Measurements from ENCODE around the gene MAGI2.

Gene MAGI2

DNA sequence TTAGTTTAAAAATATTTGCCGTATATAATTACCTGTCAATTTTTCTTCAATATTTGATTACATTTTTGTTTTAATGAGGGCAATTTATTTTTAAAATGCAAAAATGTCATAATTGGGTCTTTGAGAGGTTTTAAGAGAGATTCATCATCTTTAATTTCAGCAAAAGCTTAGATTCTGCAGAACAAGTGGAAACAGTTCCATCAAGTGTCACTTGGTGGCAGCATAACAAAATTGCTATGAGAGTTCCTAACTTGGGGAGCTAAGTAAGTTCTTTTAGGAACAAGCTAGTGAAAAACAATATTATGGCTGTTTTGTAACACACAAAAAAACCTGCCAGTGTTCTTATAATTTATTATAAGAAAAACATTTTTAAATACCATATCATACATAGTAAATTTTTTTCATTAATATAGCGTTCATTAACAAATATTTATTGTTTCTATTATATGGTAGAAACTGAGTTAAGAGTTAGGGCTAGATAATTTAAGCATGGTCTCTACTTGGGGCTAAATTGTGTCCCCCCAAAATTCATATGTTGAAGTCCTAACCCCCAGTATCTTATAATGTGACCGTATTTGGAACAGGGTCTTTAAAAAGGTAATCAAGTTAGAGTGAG lies 155.2 kb downstream of the MAGI2 start:
- DNase-seq: peak; percentile 43

DNA sequence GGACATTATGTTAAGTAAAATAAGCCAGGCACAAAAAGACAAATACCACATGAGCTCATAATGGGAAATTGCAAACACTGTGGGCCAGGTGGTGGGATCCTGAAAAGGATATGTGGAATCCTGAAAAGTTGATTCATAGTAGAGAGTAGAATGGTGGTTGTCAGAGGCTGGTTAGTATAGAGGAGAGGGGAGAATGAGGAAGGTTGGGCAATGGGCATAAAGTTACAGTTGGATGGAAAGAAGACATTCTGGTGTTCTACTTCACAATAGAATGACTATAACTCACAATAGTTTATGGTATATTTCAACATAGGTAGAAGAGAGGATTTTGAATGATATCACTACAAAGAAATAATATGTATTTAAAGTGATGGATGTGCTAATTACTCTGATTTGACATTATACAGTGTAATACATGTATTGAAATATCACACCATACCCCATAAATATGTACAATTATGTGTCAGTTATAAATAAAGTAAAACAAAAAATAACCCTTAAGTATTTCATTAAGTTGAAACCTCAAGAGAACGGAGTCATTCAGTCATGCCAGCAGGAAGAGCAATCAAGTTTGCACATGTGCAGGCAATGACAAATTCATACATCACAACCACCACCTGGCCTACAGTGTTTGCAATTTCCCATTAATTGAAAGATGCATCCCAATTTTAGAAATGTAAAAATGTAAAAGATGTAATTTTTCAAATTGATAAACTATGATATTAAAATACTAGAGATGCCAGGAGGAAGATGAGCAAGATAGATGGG lies 156.7 kb downstream of the MAGI2 start:
- no peak for DNase-seq

DNA sequence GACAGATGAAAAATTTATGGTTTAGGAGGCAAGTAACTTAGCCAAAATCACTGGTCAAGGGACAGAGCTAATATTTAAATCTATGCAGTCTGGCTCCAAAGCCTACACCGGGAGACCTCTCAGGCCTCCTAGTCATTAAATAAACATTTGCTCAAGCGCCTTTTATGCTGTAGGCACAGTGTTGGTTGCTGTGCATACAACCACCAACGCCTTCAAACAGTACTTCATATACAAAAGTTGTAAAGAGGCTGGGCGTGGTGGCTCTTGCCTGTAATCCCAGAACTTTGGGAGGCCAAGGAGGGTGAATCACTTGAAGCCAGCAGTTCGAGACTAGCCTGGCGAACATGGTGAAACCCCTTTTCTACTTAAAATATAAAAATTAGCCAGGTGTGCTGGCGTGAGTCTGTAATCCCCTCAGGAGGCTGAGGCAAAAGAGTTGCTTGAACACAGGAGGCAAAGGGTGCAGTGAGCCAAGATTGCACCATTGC lies 159.8 kb downstream of the MAGI2 start:
- no peak for DNase-seq

DNA sequence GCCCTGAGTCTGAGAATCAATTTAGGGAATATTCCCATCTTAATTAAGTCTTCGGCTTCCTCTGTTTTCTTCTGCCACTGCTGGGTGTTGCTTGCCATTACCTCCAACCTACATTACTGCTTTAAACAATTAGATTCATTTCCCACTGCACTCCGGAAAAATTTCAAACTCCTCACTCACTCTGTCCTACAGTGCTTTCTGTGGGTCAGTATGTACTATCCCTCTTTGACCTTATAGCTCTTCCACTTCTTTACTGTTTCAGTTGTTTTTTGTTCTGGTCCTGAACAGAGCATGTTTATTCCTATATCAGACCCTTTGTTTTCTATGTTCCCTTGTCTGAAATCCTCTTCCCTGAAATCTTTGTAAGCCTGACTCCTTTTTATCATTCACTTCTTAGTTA lies 160.6 kb downstream of the MAGI2 start:
- DNase-seq: no peak

DNA sequence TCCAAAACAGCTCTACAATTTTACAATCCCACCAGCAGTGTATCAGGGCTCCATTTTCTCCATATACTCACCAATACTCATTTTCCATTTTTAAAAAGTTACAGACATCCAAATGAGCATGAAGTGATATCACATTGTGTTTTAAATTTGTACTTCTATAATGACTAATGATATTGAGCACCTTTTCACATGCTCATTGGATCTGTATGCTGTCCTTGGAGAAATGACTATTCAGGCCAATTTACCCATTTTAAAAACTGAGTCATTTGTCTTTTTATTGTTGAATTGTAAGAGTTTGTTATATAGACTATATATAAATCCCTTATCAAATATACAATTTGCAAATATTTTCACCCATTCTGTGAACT lies 162.0 kb downstream of the MAGI2 start:
- no peak for DNase-seq

DNA sequence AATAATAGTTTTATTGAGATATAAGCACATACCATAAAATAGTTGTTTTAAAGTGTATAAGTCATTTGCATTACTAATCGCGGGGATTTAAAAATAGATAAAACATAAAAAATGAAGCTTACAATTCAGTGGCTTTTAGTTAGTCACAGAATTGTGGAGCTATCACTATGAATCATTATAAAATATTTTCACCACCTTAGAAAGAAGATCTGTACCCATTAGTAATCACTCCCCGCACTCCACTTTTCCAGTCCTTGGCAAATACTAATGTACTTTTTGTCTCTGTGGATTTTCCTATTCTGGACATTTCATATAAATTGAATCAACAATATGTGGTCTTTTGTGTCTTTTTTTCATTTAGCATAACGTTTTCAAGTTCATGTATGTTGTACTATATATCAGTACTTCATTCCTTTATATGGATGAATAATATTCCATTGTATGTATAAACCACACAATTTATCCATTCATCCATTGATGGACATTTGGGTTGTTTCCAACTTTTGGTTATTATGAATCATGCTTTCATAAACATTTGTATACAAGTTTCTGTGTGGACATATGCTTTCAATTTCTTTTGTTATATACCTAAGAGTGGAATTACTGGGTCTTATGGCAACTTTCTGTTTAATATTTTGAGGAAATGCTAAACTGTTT lies 162.5 kb downstream of the MAGI2 start:
- DNase-seq: no peak

DNA sequence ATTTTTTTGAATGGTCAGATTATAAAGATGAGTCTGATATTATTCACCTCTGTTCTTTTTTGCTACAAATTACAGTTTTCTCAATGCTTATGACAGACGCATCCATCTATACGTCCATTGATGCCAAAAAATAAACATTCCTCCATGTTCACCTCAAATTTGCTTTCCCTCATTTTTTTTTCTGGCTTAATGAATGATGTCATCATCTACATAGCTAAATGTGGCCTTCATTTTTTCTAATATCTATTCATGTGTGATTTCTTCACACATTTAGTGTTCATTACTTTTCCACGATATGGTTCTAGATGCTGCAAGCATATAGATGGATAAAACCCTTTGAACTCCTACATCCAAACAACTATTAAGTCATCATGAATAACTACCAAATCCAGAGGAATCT lies 163.1 kb downstream of the MAGI2 start:
- DNase-seq: no peak

DNA sequence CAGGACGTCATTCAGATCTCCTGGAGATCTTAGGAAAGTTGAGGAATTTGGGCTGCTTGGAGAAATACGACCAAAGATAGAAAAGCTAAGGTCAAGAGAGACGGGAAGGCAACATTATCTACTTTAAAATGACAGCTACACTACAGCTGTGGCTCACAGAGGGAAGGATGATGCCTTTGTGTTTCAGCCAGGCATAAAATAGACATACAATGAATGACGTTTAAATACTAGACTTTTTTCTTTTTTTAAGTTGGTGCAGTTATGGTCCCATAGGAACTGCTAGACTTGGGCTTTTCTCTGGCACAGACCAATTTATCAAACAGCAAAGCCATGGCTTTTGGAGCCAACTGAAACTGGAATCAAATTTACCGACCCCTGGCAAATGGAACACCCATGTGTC lies 164.8 kb downstream of the MAGI2 start:
- no peak for DNase-seq

DNA sequence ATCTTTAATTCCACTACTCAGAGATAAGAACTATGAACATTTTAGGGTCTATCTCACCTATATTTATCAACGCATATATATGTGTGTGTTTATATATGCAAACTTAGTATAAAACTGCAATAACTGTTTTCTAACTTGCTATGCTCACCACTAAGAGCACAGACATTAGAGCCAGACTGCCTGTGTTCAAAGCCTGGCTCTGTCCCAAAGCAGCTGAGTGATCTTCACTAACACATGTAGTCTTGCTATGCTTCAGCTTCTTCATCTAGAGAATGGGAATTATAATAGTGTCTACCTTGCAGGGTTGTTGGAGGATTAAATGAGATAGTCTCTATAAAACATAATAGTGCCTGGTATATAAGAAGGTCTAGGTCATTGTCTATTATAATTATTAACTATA lies 165.5 kb downstream of the MAGI2 start:
- DNase-seq: no peak

DNA sequence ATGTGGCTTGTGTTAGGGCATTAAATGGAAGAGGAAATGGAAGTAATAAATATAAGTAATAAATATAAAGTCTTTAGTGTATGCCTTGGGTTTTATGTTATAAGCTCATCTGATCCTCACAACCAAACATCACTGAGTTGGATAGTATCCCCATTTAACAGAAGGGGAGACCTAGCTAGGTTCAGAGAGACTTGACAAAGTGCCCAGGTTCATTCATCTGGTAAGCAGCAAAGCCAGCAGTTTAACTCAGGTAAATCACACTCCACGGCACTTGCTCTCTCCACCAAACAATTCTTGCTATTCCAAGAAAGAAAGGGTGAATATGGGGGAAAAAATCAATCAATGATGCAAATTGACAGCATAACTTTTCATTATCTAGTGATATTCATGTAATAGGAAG lies 167.3 kb downstream of the MAGI2 start:
- DNase-seq: no peak

DNA sequence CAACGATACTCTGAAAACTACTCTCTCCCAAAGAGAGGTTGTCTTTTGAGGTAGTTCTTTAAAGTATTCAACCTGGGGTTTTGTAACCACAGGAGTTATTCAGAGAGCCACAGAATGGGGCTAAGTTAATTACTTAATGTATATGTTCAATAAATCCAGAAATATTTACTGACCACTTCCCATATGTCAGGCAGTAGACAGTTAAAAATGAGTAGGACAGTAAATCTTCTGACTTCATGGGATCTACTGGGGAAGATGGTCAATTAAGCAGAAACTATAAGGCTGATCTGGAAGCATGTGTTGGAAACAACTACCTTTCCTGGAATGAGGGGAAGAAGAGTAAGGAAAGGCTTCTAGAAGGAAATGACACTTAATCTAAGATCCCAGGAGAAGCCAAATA lies 167.7 kb downstream of the MAGI2 start:
- DNase-seq: no peak

DNA sequence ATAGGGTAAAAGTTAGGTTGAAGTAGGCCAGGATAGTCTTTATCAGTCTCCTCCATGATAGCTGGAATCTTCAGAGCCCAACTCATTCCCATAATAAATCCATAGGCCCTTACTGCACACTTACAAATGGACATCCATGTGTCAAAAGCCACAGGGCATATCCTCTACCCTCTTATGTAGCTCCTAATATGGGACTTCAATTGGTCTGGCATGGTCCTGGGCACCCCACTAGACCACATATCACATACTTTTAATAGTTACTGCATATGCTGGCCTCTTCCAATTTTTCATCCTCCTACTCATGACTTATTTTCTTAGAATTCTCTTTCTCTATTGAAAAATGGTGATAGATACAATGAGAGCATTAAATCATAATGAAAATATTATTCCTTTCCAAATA lies 169.3 kb downstream of the MAGI2 start:
- no peak for DNase-seq

DNA sequence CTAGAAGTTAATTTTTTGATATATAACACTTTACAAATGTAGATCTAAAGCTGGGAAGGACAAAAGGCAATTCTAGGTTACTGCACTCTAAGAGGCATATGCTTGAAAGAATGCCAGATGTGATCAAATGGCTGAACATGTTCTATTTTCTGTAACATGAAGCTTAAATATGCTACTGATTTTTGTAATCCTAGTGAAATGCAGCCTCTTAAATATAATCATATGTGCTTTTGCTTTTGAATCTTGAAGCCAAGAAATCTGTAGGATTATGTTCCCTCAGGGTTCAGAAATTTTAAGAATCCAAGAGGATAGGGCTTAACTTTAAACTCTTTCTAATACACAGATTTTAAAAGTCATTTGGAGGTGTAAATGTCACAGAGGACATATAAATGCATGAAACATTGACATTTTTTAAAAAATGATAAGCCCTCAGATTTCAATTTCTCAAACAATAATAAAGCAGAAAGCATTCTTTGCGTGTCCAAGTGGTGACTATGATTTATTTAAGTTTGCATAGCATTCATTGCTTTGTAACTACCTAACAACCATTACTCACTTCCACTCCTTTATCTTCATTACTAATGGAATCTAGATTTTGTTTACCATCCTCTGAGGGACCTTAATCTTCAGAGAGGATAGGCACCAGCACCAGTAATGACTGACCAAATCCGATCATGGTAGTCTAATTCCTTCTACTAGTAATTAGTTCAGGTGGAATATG lies 170.4 kb downstream of the MAGI2 start:
- DNase-seq: no peak

DNA sequence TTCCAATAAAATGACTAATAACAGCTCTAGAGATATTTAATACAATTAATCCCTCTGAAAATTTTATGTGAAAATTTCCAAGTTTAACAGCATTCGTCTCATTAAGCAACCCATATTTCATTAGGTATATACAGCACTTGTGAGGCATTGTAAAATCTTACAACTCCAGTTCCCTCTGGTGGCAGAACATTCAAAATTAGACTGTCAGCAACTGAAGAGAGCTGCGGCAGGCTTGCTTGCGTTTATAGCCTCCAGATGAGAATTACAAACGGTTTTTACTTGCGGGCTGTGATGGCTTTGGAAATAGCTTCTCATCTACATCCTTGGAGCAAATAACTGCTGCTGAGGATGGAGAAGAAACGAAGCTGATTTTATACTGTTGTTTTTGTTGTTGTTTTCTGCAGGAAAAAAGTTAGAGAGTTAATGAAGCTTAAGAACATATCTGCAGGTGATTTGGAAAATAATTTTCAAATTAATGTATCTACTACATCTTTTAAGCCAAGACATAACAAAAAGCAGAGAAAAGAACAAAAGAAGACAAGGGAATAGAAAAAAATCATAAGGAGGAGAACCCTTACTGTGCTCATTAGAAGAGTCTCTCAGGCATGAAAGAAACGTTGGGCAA lies 171.3 kb downstream of the MAGI2 start:
- DNase-seq: peak; percentile 3

DNA sequence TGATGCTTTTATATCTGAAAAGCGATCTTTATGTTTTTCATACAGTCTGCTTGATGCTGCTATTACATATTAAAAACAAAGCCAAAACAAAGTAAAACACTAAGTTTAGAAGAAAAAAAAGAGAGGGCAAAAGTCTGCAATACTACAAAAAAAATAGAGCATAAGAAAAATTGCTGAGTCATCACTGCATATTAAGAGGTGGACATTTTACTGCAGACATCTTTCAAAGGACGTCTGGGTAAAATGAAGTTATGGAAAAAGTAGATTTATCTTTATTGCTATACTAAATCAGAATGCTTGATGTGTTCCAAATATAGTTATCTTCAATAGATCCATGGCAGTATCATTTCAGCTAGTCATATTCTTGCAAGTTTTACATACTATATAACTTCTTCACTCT lies 172.0 kb downstream of the MAGI2 start:
- no peak for DNase-seq

DNA sequence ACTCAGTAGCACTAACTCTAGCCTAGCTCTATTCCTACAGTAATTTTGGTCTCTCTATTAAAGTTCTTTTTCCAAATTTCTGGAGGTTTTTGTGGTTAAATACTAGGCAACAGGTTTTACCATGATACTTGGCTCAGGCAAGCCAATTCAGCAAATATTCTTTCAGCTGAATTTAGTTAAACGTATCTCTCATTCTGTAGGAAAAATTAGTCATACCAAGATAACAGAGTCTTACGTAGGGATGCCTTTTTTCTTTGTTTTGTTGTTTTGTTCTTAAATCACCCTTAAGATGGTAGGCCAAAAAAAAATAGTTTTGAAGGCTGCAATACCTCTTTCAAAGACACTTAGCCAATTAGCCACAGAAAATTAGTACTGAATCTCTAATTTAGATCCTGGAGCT lies 180.5 kb downstream of the MAGI2 start:
- DNase-seq: no peak

DNA sequence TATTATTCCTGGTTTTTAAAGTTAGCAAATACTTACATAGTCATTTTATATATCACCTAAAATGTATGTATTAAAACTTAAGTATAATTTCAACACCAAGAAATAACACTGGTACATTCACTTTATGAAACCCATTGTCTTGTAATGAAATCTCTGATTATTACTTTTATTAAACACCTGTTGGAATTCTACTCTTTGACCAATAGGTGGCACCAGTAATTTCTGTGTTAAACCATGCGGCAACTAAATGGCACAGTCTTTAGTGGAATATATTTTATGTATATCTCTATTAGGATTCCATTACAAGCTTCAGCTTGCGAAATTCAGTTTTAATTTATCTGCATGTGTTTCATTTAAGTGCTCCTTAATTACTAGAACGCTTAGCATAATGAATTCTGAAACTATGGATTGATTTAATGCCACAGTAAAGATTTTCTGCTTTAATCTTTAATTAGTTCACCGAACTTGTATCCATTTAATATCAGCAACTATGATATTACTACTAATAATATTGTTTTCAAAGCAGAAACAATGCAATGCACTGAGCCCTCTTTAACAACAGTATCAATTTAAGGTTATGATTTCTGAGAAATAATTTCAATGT lies 181.3 kb downstream of the MAGI2 start:
- DNase-seq: peak; percentile 19

DNA sequence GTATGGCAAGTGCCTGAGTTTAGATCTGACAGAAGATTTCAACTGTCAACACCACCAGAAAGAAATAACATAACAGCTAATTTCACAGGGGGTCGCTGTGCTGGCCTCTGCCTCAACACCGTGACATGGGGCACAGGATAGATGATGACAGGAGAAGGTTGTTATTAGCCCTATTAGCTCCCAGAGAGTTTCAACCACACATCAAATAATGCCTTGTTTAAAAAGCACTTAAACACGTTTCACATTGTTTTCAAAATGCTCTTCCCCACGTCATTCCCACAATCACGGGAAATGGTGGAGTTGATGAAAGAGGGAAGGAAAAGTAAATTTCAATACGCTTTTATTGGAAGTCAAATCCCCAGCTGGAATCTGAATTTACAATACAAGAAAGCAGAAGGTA lies 184.7 kb downstream of the MAGI2 start:
- peak; percentile 53 for DNase-seq

DNA sequence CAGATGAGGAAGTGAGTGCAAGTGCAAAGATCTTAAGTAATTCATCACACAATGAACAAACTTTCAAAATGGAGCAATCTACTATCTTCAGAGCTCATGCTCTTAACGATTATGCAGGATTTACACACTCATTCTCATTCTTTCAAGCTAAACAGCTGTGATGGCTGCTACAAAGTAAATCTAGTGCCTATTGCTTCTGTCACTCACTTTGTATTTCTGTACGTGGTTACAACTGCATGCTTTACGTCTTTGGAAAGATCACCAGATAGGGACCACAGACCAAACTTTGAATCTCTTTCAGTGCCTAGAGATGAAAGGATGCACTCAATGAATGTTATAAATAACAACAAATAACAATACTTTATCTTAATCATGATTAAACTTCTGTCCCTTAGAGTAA lies 194.6 kb downstream of the MAGI2 start:
- no peak for DNase-seq

DNA sequence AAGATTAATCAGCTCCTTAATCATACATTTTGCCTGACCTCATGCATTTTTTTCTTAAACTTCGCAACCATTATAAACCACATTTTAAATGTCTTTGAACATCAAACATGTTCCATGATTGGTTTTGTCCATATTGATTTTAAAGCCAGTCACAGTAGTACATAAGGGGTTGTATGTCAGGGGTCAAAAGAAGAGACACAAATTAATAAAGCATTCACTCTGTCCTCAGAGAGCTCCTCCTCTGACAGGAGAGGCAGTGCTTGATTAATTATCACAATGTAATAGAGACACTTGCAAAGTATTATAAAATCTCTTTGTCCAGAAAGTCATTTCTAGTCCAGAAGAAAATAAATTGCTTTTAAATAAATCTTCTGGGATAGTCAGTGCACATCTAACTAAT lies 195.5 kb downstream of the MAGI2 start:
- no peak for DNase-seq

DNA sequence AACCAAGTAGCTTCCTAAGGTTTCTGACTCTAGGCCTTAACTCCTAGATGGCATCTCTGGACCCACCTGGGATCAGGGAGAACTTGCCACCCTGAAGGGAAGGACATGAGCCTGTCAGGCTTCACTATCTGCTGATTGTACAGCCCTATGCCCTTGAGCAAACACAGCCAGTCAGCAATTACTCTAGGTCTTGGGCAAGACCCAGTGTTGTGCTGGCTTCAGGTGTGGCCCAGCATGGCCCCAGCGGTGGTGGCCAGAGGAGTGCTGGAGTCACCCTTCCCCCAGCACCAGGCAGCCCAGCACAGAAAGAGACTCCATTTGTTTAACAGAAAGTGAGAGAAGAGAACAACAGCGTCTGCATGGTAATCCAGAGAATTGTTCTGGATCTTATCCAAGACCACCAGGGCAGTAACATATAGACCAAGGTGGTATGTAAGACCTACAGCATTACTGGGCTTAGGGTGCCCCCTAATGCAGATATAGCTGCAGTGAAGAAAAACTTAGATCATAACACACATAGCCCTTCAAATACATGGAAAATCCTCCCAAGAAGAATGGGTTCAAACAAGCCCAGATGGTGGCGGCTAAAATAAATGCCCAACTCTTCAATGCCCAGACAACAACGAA lies 207.7 kb downstream of the MAGI2 start:
- no peak for DNase-seq

DNA sequence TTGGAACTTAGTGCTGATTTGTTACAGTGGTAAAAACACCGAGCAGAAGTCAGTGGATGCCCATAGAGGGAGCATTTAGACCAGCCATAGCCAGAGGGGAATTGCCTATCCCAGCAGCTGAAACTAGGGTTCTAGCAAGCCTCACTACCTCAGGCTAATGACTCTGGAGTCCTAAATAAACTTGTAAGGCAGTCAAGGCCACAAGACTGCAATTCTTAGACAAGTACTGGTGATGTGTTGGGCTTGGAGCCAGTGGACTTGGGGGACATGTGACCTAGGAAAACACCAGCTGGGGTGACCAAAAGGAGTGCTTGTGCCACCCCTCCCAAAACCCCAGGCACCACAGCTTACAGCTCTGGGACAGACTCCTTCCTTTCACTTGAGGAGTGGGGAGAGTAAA lies 209.0 kb downstream of the MAGI2 start:
- no peak for DNase-seq

Data from COR-L47 (cell line).